ENCODE measurements around the gene NACA2.

DNA sequence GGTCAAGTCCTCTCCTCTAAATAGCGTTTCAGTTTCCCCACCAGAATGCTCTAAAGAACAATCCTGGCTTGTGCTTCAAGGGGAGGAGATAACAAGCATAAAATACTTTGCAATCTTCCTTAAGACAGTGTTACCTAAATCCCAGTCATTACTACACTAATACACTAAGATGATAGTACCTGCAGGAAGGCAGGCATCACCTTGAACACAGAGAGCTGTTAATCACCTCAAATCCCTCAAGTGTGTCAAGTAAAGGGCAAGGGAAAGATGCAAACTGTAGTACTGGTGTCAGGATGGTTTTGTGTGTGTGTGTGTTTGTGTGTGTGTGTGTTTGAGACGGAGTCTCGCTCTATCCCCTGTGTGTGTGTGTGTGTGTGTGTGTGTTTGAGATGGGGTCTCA, 36.8 kb downstream of the NACA2 start:
- TF ChIP-seq, protein P1, sequence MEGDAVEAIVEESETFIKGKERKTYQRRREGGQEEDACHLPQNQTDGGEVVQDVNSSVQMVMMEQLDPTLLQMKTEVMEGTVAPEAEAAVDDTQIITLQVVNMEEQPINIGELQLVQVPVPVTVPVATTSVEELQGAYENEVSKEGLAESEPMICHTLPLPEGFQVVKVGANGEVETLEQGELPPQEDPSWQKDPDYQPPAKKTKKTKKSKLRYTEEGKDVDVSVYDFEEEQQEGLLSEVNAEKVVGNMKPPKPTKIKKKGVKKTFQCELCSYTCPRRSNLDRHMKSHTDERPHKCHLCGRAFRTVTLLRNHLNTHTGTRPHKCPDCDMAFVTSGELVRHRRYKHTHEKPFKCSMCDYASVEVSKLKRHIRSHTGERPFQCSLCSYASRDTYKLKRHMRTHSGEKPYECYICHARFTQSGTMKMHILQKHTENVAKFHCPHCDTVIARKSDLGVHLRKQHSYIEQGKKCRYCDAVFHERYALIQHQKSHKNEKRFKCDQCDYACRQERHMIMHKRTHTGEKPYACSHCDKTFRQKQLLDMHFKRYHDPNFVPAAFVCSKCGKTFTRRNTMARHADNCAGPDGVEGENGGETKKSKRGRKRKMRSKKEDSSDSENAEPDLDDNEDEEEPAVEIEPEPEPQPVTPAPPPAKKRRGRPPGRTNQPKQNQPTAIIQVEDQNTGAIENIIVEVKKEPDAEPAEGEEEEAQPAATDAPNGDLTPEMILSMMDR (IDR thresholded peaks at IDR 0.05; ENCODE audit: borderline replicate concordance, extremely low read depth, low read length, poor library complexity, severe bottlenecking), result no peak
- no peak for TF ChIP-seq EZH2 (IDR thresholded peaks at IDR 0.05; ENCODE audit: borderline replicate concordance, low read depth, low read length, severe bottlenecking)

All from DND-41 (cell line).